Prostate gland (tissue), 2 donors: ENCODE measurements around the gene LAMP2. TPM values are rescaled to one million over a fixed set of nuclear protein-coding genes. Genes with fewer than 3 reads are reported as not detected.
"Not testable (repeated sequence)": the region's sequence is repeated elsewhere in the genome, so short reads cannot be mapped to it uniquely, and the experiment has no call there.

ENCODE experiments used
- DNase-seq: peaks from one replicate; pipeline ENCODE4 v3.0.0-alpha.2; 2019; ENCODE audit warnings: low spot score
- H3K27ac ChIP-seq, 2 donors: fragments of 200-600 bp; sonication (generic); 2 replicates each; pipeline ENCODE4 v1.5.1; 2017 to 2019
- H3K27me3 ChIP-seq: fragments of 200-600 bp; sonication (generic); replicated peaks from 2 replicates; pipeline ENCODE4 v1.5.1; 2019; ENCODE audit not compliant: insufficient read depth
- H3K36me3 ChIP-seq, 2 donors: fragments of 200-600 bp; sonication (generic); 1 replicate in 1 of 2; 2 replicates in 1 of 2; pipeline versions ENCODE4 v1.5.1 to v1.8.1; 2017 to 2019
- H3K4me1 ChIP-seq: fragments of 200-600 bp; sonication (generic); replicated peaks from 2 replicates; pipeline ENCODE4 v1.5.1; 2019
- H3K4me3 ChIP-seq, 2 donors: fragments of 200-600 bp; sonication (generic); 2 replicates each; pipeline ENCODE4 v1.5.1; 2017 to 2019
- H3K9me3 ChIP-seq: fragments of 200-600 bp; sonication (generic); 2 replicates; pipeline ENCODE4 v1.5.1; 2017
- POLR2A ChIP-seq: fragments of 450-650 bp; IDR thresholded peaks from one replicate; pipeline ENCODE4 v1.6.1; 2016; ENCODE audit warnings: antibody characterized with exemption, mild to moderate bottlenecking
- POLR2AphosphoS5 ChIP-seq: sonication (generic); formaldehyde crosslinking; IDR thresholded peaks from one replicate; pipeline ENCODE4 v1.6.1; 2017; ENCODE audit warnings: antibody characterized with exemption
- WGBS: methylation state at CpG from one replicate; pipeline ENCODE4 v1.1.5; 2018; 5-methylcytosine and 5-hydroxymethylcytosine counted together
- intact Hi-C: fragments of 100-400 bp; cut with DNase I; formaldehyde crosslinking; loops from one replicate; pipeline ENCODE4 v1.14.2; 2022
- total RNA-seq, 2 donors: library from RNA; depleted of rRNA; stranded (reverse); fragments of >200 nt; gene quantifications; one replicate each; pipeline ENCODE4 v1.1.0, GENCODE V29; 2016
- TF ChIP-seq, protein P1 (sequence below), 4 experiments: fragments of 200-600 bp in 2 of 4; fragments of 450-650 bp in 2 of 4; sonication (generic) in 2 of 4; IDR thresholded peaks; 1 replicate in 3 of 4; 2 replicates in 1 of 4; pipeline ENCODE4 v1.5.1; 2016 to 2019; ENCODE audit warnings: antibody characterized with exemption in 4 of 4, mild to moderate bottlenecking in 2 of 4, moderate library complexity in 2 of 4

The LAMP2 gene
- total RNA-seq, 2 donors from 2014 or later = 156 to 269 TPM

DNA sequence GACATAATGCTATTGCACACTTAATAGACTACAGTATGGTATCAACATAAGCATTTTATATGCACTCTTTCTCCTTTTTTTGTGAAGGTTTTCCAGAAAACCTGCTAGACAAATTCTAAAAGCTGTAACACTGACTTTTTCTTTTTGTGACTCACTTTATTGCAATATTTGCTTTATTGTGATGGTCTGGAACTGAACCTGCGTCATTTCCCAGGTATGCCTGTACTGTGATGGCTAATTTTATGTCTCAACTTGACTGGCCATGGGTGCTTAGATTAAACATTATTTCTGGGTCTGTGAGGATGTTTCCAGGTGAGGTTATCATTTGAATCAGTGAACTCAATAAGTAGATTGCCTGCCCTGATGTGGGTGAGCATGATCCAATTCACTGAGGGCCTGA, 35.5 kb upstream of the LAMP2 start:
- TF ChIP-seq POLR2AphosphoS5 (no peak), POLR2A (no peak)
- TF ChIP-seq, protein P1, sequence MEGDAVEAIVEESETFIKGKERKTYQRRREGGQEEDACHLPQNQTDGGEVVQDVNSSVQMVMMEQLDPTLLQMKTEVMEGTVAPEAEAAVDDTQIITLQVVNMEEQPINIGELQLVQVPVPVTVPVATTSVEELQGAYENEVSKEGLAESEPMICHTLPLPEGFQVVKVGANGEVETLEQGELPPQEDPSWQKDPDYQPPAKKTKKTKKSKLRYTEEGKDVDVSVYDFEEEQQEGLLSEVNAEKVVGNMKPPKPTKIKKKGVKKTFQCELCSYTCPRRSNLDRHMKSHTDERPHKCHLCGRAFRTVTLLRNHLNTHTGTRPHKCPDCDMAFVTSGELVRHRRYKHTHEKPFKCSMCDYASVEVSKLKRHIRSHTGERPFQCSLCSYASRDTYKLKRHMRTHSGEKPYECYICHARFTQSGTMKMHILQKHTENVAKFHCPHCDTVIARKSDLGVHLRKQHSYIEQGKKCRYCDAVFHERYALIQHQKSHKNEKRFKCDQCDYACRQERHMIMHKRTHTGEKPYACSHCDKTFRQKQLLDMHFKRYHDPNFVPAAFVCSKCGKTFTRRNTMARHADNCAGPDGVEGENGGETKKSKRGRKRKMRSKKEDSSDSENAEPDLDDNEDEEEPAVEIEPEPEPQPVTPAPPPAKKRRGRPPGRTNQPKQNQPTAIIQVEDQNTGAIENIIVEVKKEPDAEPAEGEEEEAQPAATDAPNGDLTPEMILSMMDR (IDR thresholded peaks at IDR 0.05) = no peak
- H3K27ac ChIP-seq = no peak overlapping the region
- no peaks in the 10 kb centered on the region for H3K36me3 ChIP-seq
- H3K9me3 ChIP-seq = no peaks in the 10 kb centered on the region
- intact Hi-C loops = loop anchor here (10.0 kb wide), 1 partner anchor 270 kb away; no protein-coding TSS in a partner anchor
- 56% methylated on average over 1 of the region's 1 CpG for WGBS
- no peaks in the 10 kb centered on the region for H3K4me1 ChIP-seq
- DNase-seq = no peak
- no peaks in the 10 kb centered on the region for H3K27me3 ChIP-seq
- no peak overlapping the region for H3K4me3 ChIP-seq

DNA sequence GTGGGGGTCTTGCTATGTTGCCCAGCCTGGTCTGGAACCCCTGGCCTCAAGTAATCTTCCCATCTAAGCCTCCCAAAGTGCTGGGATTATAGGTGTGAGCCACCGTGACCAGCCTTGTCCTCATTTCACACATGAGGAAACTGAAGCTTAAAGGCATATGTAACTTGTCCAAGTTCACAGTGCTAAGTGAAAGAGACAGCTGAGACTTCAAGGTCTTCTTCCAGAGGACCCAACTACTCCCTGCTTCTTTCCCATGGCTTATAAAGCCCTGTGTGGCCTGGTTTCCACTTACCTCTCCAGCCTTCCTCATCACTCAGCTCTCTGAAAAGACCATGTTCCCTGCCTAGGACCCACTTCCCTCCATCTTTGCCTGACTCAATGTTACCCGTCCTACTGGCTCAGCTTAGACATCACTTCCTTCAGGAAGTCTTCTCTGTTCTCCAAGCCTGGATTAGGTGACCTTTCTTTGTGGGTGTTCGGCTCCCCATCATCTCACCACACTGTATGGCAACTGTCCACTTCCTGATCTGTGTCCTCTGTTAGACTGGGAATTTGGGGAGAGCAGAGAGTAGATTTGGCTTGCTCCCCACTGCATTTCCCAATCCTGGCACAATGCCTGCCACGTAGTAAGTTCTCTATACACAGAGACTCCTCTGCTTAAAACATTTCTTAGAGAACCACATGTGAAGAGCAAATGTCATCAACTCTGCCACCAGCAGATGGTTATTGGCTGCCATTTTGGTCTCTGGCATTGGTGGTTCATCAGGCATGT, 30.4 kb upstream of the LAMP2 start:
- 68% methylated on average over 4 of the region's 4 CpGs for WGBS
- no peak for DNase-seq
- no peak overlapping the region for H3K27ac ChIP-seq
- TF ChIP-seq, protein P1 (IDR thresholded peaks at IDR 0.05) = no peak
- TF ChIP-seq POLR2AphosphoS5 (no peak), POLR2A (no peak)
- H3K9me3 ChIP-seq = no peaks in the 10 kb centered on the region
- no peaks in the 10 kb centered on the region for H3K36me3 ChIP-seq
- H3K27me3 ChIP-seq = no peaks in the 10 kb centered on the region
- H3K4me3 ChIP-seq = no peak overlapping the region
- intact Hi-C loops = loop anchor here (10.0 kb wide), 1 partner anchor 275 kb away; no protein-coding TSS in a partner anchor
- no peaks in the 10 kb centered on the region for H3K4me1 ChIP-seq

DNA sequence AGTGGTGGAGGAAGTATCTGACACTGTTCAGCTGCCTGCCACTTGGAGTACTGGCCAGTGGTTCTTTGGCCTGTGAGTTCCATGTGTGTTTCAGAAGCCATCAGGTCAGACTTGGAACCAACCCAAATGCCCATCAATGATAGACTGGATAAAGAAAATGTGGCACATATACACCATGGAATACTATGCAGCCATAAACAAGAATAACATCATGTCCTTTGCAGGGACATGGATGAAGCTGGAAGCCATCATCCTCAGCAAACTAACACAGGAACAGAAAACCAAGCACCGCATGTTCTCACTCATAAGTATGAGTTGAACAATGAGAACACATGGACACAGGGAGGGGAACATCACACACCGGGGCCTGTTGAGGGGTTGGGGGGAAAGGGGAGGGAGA, 21.0 kb upstream of the LAMP2 start:
- H3K4me1 ChIP-seq, H3K4me3 ChIP-seq, intact Hi-C loops, H3K27ac ChIP-seq, DNase-seq, H3K9me3 ChIP-seq, H3K36me3 ChIP-seq, H3K27me3 ChIP-seq: not testable (repeated sequence)
- WGBS = 90% methylated on average over 2 of the region's 2 CpGs

DNA sequence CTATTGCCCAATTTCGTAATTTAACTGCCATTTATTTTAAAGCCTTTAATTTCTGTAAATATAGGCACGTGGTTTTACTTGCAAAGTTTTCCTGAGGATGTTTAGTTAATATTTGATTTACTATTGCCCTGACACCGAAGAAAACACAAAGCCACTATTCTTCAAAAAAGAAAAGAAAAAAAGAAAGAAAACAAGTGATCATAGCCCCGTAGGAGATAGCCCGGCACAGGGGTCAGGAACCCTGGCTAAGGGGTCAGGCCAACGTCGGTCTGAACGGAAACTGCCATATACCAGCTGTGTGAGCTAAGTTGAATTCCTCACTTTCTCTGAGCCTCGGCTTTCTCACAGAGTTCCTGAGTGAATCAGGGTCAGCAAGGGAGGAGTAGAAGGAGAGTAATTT, 17.7 kb upstream of the LAMP2 start:
- Histone ChIP-seq H3K27me3 (no peaks in the 10 kb centered on the region), H3K4me1 (no peaks in the 10 kb centered on the region), H3K36me3 (no peaks in the 10 kb centered on the region), H3K4me3 (no peak overlapping the region), H3K9me3 (no peaks in the 10 kb centered on the region), H3K27ac (no peak overlapping the region)
- no peak for TF ChIP-seq POLR2A
- no peak for TF ChIP-seq POLR2AphosphoS5
- TF ChIP-seq, protein P1 (IDR thresholded peaks at IDR 0.05) = no peak
- intact Hi-C loops = no loop called here
- 49% methylated on average over 9 of the region's 9 CpGs for WGBS
- DNase-seq = no peak

DNA sequence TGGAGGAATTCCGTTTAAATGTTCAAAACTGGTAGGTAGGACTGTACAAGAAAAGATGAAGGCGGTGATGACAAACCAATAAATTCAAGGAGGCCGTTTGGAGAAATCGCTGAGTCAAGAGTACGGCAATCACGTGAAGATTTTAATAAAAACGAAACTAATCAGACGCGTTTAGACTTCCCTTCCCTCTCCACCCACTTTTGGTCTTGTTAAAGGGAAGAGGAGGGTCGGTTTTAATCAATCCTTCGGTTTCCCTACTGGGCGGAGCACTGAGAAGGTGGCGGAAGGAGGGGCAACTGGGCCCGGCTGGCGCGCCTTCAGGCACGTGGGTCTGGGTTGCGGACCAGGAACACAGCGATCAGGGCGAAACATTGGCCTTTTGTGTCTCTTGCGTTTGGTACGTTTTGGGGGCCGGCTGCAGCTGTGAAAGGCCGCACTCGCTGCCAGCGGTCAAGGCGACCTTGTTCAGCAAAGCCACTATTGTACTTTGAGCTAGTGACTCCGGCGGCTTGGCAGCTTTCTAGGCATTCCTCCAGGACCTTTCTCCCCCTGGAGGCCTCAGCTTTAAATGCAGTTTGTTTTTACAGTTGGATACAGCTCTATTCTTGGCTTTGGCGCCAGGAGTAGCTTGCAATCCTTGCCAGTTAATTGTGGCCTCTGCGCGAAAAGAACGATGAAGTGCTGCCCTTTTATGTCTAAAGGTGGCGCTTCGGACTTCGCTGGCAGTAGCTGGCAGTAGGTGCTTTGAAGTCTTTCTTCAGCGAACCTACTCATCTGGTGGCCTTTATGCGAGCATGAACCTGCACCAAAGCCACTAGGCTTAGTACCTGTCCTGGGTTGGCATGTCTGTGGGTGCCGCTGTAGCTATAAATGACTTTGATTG, 16.8 kb upstream of the LAMP2 start:
- H3K27ac ChIP-seq = peak overlapping the region; percentile 77 to 88
- H3K36me3 ChIP-seq = no peaks in the 10 kb centered on the region
- H3K9me3 ChIP-seq = no peaks in the 10 kb centered on the region
- H3K4me1 ChIP-seq = no peaks in the 10 kb centered on the region
- peak; percentile 59 for DNase-seq
- under 1% methylated on average over 38 of the region's 39 CpGs for WGBS
- peak overlapping the region; percentile 30 to 31 for H3K4me3 ChIP-seq
- no peaks in the 10 kb centered on the region for H3K27me3 ChIP-seq
- intact Hi-C loops = no loop called here
- TF ChIP-seq POLR2A (no peak), POLR2AphosphoS5 (peak; percentile 30)
- TF ChIP-seq, protein P1 (IDR thresholded peaks at IDR 0.05) = peak in 3 of 4 experiments; percentile 19 to 59 (median 57)
